Thyroid gland (tissue), 4 donors: ENCODE results near the gene ZNF181.

Source experiments
- POLR2A ChIP-seq, 2 donors: fragments of 450-650 bp; IDR thresholded peaks; one replicate each; pipeline ENCODE4 v1.6.1; 2017; ENCODE audit warnings: antibody characterized with exemption in 2 of 2, mild to moderate bottlenecking in 2 of 2, moderate library complexity in 1 of 2
- TF ChIP-seq, protein P1 (sequence below), 6 experiments: fragments of 200-600 bp in 3 of 6; fragments of 450-650 bp in 3 of 6; sonication (generic) in 3 of 6; IDR thresholded peaks; one replicate each; pipeline ENCODE4 v1.5.1; 2016 to 2019; ENCODE audit warnings: antibody characterized with exemption in 6 of 6, mild to moderate bottlenecking in 2 of 6, inconsistent platforms in 1 of 6, moderate library complexity in 1 of 6

DNA sequence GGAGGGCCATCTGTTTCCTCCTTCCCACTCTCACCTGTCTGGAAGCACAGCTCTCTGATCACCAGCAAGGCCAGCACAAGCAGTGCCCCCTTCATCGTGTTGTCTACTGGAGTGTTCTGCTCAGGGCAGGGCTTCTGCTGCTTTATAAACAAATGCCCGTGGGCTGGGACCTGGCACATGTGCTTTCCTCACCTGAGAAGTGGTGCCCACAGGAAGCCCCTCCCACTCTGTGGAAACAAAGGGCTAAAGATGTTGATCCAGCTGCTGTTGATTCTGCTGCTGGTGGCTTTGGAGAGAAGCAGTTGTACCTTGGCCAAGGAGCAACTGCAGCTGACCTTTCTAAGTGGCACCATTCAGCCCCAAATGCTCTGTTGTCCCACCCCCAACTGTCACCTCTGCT is 26.4 kb upstream of the ZNF181 start:
- no peak for TF ChIP-seq POLR2A (IDR thresholded peaks at IDR 0.05)
- TF ChIP-seq, protein P1, sequence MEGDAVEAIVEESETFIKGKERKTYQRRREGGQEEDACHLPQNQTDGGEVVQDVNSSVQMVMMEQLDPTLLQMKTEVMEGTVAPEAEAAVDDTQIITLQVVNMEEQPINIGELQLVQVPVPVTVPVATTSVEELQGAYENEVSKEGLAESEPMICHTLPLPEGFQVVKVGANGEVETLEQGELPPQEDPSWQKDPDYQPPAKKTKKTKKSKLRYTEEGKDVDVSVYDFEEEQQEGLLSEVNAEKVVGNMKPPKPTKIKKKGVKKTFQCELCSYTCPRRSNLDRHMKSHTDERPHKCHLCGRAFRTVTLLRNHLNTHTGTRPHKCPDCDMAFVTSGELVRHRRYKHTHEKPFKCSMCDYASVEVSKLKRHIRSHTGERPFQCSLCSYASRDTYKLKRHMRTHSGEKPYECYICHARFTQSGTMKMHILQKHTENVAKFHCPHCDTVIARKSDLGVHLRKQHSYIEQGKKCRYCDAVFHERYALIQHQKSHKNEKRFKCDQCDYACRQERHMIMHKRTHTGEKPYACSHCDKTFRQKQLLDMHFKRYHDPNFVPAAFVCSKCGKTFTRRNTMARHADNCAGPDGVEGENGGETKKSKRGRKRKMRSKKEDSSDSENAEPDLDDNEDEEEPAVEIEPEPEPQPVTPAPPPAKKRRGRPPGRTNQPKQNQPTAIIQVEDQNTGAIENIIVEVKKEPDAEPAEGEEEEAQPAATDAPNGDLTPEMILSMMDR (IDR thresholded peaks at IDR 0.05): no peak
